SKM-1 (cell line): ENCODE measurements around the gene COL6A2.

Source experiments
- DNase-seq: peaks from one replicate; lab custom pipeline; 2025; ENCODE audit not compliant: unreplicated experiment; lab: John Stamatoyannopoulos, UW

Gene COL6A2

DNA sequence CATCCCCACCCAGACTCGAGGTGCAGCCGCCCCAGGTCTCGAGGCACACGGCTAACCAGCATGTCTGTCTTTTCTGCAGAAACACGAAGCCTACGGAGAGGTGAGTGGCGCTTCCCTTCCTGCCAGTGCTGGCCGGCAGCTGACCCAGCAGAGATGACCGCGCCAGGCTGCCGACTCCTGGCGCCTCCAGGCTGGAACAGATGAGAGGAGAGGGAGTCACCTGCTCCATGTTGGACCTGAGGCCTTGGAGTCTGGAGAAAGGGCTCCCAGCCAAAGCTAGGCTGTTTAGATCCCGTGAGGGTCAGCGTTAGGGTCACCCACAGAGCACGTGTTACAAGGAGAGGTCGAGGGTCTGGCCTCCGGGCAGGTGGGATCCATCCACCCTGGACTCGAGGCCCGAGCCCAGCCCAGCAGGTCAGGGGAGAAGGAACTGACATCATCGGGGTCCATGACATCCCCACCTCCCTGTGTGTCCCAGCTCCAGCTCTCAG is 14.9 kb downstream of the COL6A2 start:
- DNase-seq = no peak

DNA sequence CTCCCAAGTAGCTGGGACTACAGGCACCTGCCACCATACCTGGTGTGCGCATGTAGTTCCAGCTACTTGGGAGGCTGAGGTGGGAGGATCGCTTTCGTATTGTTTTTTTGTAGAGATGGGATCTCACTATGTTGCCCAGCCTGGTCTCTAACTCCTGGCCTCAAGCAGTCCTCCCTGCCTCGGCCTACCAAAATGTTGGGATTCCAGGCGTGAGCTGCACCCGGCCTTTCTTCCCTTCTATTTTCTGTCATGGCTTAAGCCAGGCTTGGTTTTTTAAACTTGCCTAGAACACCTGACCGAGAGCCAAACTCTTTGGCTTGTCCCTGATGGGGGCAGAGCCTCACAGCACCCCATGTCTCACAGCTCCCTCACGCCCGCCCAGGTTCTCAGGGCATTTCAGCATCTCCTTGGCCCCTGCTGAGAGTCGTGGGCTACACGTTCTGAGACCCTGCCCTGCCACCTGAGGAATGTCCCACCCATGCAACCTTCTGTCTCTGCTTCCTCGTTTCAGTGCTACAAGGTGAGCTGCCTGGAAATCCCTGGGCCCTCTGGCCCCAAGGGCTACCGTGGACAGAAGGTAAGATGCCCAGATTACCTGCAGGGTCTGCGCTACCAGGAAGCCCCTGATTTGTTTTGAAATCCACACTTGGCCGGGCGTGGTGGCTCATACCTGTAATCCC is 15.7 kb downstream of the COL6A2 start:
- DNase-seq = no peak

DNA sequence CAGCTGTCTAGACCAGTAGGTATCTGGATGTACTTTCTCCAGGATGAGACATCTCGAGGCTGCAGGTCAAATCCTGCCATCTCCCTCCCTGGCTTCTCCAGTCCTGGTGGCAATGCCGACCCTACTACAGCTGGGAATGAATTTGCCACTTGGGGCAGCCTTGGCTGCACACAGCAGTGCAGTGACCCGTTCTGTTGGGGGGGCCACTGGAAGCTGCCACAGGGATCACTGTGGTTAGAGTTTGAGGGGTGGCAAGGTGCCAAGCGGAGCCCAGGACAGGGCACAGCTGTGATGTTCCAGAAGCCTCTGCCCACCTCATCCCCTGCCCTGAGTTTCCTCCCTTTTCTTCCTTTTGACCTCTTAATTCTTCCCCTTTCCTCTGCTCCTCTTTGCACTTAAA is 17.1 kb downstream of the COL6A2 start:
- DNase-seq = no peak

DNA sequence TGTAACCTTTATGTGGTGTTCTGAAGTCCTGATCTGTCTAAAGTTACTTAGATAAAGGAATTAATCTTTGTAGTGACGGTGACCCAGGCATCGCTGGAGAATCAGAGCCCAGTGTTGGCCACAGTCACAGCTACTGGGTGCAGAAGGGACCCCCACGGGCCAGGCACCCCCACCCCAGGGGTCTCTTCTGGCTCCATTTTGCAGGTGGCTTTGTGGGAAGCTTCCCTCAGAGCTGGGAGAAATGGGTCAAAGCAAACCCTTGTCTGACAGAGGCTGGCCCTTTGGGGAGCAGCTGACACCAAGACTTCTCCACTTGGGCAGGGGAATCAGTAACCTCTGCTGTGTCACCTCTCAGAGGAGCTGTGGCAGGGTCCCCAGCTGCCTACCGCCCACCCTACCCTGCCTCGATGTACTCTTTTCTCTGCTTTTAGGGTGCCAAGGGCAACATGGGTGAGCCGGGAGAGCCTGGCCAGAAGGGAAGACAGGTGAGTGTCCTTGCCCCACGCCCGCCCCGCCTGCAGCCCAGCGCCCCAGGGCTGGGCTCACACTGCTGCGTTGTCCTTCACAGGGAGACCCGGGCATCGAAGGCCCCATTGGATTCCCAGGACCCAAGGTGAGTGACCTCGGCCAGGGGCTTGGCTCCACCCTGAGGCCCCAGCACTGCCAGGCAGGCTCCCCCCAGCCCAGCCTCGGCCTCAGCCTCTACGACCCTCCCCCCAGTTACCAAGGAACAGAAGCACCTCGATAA is 17.7 kb downstream of the COL6A2 start:
- DNase-seq = no peak

DNA sequence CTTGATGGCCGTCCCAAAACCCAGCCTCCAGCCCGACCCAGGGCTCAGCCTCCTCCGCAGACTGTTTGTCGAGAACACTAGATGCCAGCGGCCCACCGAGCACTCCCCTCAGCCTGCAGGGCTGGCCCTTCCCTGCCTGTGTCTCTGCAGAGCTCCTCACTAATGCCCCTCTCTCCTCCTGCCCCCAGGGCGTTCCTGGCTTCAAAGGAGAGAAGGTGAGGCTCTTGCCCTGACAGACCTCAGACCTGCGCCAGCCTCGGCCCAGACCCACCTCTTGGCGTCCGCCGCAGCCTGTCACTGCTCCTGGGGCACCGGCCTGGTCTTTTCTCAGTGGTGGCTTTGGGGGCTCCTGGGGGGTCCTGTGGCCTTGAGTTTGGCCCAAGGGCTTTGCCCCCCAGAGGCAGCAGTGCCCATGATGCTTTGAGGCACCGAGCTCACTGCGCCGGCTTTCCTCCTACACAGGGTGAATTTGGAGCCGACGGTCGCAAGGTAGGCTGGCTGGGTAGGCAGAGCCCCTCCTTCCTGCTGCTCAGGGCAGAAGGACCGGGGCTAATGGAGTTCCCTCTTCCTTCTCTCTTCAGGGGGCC is 18.4 kb downstream of the COL6A2 start:
- no peak for DNase-seq

DNA sequence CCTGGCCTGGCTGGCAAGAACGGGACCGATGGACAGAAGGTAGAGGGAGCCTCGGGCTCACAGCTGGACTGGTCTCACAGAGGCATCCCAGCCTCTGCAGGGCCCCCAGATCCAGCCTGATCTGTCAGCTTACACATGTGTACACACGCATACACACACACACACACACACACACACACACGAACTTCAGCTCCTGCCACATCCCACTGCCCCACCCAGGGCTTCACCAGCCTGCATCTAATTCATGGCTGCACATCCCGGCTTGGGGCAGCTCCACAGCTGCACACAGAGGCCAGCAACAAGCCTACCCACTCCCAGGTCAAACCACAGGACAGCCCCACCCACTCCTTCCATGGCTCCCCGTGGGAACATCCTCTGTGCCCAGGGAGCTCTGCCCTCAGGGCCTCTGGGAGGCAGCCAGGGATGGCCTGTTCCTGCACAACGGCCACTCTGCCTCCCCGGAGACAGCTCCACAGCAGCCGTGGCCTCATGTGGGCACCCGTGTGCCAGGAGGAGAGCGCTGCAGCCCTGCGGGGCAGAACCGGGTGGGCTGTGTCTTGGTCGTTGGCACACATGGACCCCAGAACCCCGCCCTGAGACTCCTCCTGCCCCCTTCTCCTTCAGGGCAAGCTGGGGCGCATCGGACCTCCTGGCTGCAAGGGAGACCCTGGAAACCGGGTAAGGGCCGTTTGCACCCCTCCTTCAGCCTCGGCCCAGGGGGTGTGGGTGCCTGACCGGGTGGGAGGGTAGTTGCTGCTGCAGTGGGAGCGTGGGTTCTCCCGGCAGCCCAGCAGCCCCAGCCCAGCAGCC is 19.1 kb downstream of the COL6A2 start:
- DNase-seq = no peak

DNA sequence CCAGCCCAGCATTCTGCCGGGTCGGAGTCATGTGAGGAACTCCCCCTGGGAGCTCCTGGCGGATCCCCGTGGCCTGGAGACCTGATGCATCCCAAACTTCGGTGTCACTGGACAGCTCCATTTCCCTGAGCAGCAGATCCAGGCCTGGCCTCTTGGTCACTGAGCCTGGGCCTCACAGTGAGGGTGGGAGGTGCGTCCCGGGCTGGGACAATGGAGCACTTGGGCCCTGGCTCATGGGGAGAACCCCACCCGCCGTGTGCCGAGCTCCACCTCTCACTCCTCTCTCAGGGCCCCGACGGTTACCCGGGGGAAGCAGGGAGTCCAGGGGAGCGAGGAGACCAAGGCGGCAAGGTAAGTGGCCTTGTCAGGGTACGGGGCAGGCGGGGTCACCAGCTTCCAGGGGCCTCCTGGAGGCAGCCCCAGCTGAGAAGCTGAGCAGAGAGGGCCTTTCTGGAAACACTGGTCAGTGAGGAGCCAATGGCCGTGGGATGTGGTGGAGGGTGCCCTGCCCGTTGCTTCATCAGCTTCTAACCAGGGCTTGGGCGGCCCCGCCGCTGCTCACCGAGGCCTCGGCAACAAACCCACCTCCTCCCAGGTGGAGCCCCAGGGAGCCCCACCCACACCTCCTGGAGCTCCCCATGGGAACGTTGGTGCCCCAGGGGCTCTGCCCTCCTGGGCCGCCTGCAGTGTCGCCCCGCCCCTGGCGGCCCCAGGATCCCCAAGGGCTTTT is 19.8 kb downstream of the COL6A2 start:
- DNase-seq = no peak

DNA sequence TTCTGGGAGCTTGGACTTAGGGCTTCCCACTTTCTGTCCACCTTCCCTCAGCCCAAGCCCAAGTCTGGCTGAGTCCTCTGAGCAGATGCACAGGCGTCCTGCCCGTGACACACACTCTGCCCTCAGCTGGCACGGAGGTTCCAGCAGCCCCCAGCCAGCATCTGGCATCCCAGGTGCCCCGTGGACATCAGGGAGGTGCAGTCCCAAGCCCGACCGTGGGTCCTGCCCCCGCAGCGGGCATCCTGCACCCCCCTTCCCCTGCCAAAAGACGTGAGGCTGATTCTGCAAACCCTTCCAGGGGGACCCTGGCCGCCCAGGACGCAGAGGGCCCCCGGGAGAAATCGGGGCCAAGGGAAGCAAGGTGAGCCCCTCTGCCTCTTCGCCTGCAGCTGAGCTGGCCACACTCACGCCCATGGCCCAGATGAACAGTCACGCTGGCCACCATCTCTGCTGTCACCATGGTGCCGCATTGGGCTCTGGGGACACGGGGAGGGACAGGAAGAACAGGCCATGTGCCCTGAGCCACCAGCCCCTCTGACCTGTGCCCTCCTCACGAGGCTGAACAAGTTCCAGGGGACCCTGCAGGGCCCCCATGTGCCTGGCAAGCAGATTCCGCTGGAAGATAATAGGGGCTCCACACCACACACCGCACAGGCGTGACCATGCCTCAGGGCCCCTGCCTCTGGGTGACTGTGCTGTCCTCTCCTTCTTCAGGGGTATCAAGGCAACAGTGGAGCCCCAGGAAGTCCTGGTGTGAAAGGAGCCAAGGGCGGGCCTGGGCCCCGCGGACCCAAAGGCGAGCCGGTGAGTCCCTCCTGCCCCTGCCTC is 20.6 kb downstream of the COL6A2 start:
- DNase-seq = no peak

DNA sequence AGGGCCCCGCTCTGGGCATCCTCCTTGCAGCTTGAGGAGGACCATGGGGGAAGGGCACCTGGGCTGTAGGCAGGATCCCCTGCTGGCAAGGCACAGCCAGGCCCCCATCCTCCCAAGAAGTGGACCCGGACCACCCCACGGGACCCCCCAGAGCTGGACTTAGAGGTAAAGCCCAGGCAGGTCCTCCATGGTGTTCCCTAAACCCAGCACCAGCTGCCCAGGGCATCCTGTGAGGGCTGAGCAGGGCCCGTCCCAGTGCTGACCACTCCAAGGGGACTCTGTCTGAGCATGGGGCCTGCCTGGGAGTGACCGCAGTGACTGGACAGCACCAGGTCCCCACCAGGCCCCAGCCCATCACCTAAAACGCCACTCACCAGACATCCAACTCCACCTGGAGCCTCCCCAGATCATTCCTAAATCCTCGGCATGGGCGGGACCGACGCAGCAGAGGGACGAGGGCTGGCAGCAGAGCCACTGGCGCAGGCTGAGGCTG is 21.3 kb downstream of the COL6A2 start:
- DNase-seq = no peak

DNA sequence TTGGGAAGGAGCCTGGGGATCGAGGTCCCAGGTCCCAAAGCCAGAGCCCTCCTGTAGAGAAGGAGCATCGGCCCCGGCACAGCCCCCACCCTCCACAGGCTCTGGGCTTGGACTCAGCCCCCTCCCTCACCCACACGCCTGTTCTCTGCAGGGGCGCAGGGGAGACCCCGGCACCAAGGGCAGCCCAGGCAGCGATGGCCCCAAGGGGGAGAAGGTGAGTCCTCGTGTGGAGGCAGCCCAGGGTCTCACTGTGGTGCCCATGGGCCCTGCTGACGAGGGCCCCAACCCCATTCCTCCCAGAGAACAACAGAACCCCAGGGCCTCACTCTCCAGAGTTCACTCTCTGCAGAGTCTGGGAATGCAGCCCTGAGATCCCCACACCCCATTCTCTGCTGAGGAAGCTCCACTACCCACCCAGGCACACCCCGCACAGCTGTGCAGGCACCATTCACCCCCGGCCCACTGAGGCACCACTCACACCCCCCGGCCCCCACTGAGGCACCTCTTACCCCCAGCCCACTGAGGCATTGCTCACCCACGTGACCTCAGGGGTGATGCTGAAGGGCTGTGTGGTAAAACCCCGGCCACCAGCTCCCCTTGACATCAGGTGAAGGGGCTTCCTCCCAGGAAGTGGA is 21.8 kb downstream of the COL6A2 start:
- no peak for DNase-seq

DNA sequence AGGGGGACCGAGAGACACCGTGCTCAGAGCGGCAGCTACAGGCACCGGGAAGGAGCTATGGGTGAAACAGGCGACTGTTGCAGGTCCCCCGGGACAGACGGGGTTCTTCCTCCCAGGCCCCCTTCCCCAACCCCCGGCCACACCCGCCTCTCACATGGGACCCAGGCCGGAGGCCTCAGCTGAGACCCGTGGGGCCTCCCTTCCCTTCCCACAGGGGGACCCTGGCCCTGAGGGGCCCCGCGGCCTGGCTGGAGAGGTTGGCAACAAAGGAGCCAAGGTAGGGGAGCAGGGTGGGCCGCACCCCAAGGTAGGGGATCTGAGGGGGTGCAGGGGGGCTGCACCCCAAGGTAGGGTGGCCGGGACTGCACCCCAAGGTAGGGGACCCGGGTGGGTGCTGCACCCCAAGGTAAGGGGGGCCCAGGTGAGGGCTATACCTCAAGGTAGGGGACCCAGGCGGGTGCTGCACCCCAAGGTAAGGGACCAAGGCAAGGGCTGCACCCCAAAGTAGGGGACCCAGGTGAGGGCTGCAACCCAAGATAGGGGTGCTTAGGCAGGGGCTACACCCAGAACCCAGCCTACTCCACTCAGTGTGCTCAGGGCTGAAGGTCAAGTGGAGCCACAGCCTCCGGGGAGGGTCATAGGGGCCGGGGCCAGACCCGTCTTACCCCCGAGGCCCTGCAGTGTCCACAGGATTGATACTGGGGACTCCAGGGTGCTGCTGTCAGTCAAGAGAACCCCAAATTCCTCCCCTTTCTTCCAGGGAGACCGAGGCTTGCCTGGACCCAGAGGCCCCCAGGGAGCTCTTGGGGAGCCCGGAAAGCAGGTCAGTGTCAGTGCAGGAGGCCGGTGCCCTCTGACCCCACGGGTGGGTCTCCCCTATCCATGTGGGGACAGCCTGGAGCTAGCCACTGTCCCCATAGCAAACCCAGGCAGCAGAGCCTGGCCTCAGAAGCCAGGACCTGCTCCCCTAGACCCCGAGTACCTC is 22.7 kb downstream of the COL6A2 start:
- no peak for DNase-seq

DNA sequence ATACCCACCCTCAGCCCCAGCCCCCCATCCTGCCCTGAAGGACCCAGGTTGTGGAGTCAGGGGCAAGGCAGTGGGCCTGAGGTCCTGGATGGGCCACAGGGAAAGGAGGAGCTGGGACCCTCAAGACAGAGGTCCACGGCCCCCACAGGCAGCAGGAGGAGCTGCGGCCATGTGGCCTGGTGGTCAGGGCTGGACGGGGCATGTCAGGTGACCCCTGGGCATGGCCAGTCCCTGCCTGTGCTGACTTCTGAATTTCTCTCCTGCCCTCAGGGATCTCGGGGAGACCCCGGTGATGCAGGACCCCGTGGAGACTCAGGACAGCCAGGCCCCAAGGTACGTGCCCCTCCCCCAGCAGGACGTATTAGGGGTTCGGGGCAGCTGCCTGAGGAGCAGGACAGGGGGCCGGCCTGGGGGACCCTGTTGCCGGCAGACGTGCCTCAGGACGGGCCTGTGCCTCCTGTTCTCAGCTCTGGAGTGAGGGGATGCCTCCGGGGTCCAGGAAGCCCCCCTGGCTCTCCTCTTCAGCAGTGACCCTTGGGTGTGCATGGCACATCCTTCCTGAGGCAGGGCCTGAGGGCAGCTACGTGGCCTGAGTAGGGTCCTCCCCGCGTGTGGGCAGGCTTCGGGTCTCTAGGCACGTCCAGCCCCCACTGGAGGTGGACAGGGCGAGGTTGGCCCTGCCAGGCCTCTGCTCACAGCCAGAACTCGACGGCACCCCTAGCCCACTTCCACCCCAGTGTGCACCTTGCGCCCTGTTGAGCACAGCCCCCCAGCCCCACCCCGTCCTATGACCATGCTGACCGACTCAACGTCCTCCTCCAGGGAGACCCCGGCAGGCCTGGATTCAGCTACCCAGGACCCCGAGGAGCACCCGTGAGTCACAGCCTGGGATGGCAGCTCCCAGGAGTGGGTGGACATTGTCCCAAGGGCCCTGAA is 23.6 kb downstream of the COL6A2 start:
- no peak for DNase-seq

DNA sequence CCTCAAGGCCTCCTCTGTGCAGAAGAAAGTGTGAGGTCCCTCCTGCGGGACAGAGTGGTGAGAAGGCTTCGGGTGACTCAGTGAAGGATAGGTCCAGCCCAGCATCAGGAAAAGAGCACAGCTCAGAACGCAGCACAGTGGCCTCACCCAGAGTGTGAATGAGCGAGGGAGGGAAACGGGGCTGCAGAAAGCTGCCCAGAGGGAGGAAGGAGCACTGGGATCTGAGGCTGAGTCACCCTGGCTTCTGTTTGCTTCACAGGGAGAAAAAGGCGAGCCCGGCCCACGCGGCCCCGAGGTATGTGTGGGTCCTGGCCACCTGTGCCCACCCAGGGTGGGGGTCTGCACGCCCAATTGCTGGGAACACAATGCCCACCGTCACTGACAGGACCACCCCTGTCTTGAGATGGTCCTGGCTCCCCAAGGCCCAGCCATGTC is 24.3 kb downstream of the COL6A2 start:
- DNase-seq = no peak

DNA sequence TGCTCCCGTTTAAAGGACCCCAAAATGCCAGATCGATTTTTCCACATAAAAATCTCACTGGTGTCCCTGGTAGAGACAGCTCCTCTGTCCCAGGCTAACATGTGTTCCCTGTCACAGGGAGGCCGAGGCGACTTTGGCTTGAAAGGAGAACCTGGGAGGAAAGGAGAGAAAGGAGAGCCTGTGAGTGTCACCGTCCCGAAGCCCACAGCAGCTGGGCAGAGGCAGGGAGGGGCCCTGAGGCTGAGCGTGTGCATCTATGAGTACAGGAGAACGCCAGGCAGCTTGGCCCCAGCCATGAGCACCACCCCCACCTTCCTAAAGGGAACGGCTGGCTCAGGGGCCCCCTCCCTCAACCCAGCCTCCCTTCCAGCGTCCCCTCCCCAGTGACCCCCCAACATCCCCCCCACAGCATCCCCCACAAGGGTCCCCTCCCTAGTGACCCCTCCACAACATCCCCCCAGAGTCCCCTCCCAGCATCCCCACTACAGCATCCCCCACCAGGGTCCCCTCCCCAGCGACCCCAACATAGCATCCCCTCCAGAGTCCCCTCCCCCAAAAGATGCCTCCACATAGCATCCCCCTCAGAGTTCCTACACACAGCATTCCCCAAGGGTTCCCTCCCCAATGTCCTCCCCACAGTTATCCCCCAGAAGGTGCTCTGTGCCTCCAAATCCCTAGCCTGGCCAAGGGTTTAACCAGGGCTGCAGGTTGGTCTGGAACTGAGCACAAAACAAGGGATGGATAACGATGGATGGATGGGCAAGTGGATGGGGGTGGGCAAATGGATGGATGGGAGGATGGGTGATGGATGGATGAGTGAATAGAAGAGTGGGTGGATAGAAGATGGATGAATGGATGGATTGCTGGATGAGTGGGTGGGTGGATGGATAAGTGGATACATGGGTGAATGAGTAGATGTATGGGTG is 25.1 kb downstream of the COL6A2 start:
- DNase-seq = no peak

DNA sequence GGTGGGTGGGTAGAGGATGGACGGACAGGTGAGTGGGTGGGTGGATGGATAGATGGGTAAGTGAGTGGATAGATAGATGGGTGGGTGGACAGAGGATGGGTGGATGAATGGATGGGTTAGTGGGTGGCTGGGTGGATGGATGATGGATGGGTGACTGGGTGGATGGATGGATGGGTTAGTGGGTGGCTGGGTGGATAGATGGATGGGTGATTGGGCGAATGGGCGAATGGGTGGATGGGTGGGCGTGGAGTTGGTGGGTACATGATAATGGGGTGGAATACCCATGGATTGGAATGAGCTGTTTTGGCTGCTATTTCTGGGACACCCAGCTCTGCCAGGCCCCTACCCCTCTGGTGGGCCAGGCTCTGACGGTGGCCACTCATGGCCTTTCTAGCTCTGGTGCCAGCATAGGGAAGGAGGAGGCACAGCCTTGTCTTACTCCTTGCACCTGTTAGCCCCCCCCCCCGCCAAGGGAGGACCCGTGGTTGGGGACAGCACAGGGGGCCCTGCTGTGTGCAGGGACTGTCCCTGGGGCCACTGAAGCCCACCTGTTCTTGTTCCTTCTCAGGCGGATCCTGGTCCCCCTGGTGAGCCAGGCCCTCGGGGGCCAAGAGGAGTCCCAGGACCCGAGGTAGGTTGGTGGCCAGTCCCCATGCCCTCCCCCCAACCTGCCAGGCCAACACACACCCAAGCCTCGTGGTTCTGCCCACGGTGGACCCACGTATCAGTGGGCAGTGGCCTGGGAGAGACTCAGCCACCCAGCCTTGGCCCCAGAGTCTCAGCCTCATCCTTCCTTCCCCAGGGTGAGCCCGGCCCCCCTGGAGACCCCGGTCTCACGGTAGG is 26.4 kb downstream of the COL6A2 start:
- DNase-seq = no peak
